Measurements from ENCODE around the gene CACNA1D.
A peak's percentile ranks its signal among the peaks of the same experiment; 100 is the strongest.

Gene CACNA1D

GRCh38 chr3:53833700-53834099 is 339.3 kb downstream of the CACNA1D start:
- DNase-seq, result no peak

DNA sequence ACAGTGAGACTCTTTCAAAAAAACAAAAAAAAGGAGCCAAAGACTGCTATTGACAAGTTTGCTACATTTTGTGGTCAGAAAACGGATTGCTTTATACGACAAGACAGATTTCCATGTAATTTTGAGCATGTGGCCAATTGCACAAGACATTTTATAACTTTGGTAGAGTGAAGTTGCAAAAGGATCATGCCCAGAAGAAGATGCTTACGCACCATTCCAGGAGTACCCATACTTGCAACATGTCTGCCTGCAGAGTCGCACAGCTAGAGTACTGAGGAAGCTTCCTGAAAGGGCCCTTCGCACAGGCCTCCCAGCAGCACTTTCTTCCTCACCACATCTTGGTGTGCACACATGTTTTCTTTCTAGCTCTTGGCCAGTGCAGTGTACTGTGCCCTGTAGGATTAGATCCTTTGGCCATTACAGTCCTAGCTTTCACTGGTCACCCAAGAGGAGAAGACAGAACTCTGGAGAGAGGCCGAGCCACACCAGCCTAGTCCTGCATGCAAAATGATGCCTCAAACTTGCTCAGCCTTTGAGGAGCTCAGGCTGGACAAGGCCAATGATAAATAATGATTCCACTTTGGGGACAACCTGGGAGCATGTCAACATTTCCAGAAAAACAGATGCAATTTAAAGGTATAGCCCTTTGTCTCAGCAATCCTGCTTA is 340.2 kb downstream of the CACNA1D start:
- peak; percentile 73 for DNase-seq

DNA sequence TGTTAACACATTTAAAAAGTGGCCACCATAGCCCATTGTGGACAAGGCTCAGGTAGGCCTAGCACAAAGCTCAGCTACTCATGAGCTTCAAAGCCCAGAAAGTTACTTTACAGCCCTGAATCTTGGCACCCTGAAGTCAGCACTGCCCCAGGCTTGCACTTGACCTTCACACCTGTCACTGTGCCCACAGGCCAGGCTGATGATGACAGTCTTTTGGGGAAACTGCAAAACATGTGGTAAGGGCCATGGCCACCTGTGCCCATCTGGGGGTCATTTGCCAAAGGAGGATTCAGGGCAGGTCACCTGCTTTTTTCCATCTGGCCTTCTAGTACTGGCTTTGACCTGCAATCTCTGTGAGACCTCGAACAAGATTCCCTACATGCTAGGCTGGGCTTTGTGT is 340.8 kb downstream of the CACNA1D start:
- DNase-seq, result no peak

- no peak for DNase-seq
Measured at GRCh38 chr3:53836084-53836872, 341.9 kb downstream of the CACNA1D start.

GRCh38 chr3:53837331-53837730 is 342.9 kb downstream of the CACNA1D start:
- DNase-seq, result no peak

- DNase-seq, result no peak
Measured at GRCh38 chr3:53841296-53841695, 346.9 kb downstream of the CACNA1D start.

- no peak for DNase-seq
Measured at GRCh38 chr3:53842436-53843194, 348.2 kb downstream of the CACNA1D start.

DNA sequence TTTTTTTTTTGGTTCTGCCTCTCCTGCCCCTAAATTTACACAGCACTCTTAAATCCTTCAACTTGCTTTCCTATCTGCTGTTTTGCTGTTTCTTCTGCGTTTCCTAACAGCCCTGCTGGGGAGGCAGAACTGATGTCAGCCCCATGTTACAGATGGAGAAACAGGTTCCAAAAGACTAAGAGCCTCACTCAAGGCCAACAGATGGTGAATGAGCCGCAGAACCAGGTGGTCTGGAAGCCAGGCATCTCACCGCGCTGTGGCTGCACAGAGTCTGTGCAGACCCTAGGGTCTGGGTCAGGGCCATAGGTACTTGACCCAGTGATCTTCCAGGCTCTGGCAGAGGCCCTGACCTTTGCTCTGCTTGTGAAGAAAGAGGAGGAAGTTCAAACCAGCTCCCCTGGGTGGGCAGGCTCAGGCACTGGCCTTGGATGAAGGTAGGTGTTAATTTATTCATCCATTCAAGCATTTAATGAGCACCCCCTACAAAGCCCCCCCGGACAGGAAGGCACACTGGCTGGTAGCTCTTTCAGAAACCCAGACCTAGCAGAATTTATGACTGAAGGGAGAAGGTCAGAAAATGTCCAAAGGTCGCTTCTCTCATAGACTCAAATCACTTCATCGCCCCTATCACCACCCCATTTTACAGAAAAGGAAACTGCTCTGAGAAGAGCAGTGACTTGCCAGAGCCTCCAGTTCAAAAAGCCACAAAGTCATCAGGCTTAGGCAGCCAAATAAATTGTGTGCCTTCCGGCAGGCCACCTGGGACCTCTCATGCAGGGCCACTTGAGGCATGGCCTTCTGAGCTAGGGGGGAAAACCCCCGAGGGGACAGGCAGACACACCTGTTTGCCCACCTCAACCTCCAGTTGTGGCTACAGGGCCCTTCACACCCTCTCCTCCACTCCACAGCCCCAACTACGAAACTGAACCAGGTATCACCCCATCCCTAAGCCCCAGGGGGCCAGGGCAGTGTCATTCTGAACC is 349.1 kb downstream of the CACNA1D start:
- DNase-seq, result no peak

- no peak for DNase-seq
Measured at GRCh38 chr3:53844262-53845102, 350.1 kb downstream of the CACNA1D start.

GRCh38 chr3:53845103-53845880 is 350.9 kb downstream of the CACNA1D start:
- DNase-seq, result peak; percentile 15

GRCh38 chr3:53845881-53846133 is 351.4 kb downstream of the CACNA1D start:
- DNase-seq, result no peak

- no peak for DNase-seq
Measured at GRCh38 chr3:53846134-53846850, 351.9 kb downstream of the CACNA1D start, which contains the start of the genes CHDH and IL17RB. CHDH (minus strand) TSS chr3:53846419; CDS start chr3:53824008, 22,411 bp downstream. IL17RB (plus strand) TSS chr3:53846568; CDS start chr3:53846589, 21 bp downstream.

- DNase-seq, result no peak
Measured at GRCh38 chr3:53846851-53847155, 352.4 kb downstream of the CACNA1D start.

GRCh38 chr3:53849916-53850315 is 355.5 kb downstream of the CACNA1D start:
- no peak for DNase-seq

- DNase-seq, result no peak
Measured at GRCh38 chr3:53850895-53851294, 356.5 kb downstream of the CACNA1D start.

DNA sequence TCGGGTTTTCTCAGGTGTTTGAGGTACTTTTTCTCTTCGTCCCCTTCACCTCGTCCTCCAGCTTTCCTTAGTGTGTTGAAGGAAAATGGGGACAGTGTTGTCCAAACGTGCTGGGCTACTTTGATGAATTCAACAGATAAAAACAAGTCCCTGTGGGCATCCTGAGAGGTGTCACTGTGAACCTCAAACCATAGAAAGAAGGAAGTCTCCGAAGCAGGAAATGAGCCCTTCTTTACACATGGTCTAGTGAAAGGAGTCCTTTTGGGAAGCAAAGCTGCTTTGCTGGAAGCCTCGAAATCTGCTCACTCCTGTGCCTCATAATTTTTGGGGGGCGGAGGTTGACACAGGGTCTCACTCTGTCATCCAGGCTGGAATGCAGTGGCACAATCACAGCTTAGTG is 362.6 kb downstream of the CACNA1D start:
- DNase-seq, result no peak

DNA sequence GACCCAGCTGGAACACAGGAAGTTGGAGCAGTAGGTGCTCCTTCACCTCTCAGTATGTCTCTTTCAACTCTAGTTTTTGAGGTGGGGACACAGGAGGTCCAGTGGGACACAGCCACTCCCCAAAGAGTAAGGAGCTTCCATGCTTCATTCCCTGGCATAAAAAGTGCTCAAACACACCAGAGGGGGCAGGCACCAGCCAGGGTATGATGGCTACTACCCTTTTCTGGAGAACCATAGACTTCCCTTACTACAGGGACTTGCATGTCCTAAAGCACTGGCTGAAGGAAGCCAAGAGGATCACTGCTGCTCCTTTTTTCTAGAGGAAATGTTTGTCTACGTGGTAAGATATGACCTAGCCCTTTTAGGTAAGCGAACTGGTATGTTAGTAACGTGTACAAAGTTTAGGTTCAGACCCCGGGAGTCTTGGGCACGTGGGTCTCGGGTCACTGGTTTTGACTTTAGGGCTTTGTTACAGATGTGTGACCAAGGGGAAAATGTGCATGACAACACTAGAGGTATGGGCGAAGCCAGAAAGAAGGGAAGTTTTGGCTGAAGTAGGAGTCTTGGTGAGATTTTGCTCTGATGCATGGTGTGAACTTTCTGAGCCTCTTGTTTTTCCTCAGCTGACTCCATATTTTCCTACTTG is 363.8 kb downstream of the CACNA1D start:
- DNase-seq, result no peak

GRCh38 chr3:53859178-53859577 is 364.8 kb downstream of the CACNA1D start:
- no peak for DNase-seq

GRCh38 chr3:53860196-53860595 is 365.8 kb downstream of the CACNA1D start:
- DNase-seq, result no peak

GRCh38 chr3:53862241-53862640 is 367.8 kb downstream of the CACNA1D start:
- DNase-seq, result no peak
